GM23248 (cell line): ENCODE data around the gene RFC4. TPM values are rescaled to one million over a fixed set of nuclear protein-coding genes. Genes with fewer than 3 reads are reported as not detected.
"Not testable (repeated sequence)": the region's sequence is repeated elsewhere in the genome, so short reads cannot be mapped to it uniquely, and the experiment has no call there.

Experiments
- DNase-seq: peaks from one replicate; pipeline ENCODE4 v3.0.0-alpha.2; 2015
- H2AFZ ChIP-seq: fragments of 200-600 bp; sonication (generic); 2 replicates; pipeline ENCODE4 v1.6.1; 2016; ENCODE audit warnings: antibody characterized with exemption
- H3F3A ChIP-seq: fragments of 200-600 bp; sonication (generic); 2 replicates; pipeline ENCODE4 v1.6.1; 2016; ENCODE audit warnings: mild to moderate bottlenecking, antibody characterized with exemption, mixed run types; ENCODE audit not compliant: insufficient read depth
- H3K27ac ChIP-seq: fragments of 200-600 bp; sonication (generic); 2 replicates; pipeline ENCODE4 v1.5.1; 2016; ENCODE audit warnings: mild to moderate bottlenecking
- H3K27me3 ChIP-seq: fragments of 200-600 bp; sonication (generic); replicated peaks from 2 replicates; pipeline ENCODE4 v1.6.1; 2016; ENCODE audit warnings: mild to moderate bottlenecking; ENCODE audit not compliant: insufficient read depth
- H3K36me3 ChIP-seq: fragments of 200-600 bp; sonication (generic); 2 replicates; pipeline ENCODE4 v1.6.1; 2016; ENCODE audit warnings: low read depth, mild to moderate bottlenecking
- H3K4me1 ChIP-seq: fragments of 200-600 bp; sonication (generic); 2 replicates; pipeline ENCODE4 v1.6.1; 2016; ENCODE audit warnings: mild to moderate bottlenecking; ENCODE audit not compliant: insufficient read depth
- H3K4me2 ChIP-seq: fragments of 200-600 bp; sonication (generic); one replicate; pipeline ENCODE4 v1.6.1; 2016; ENCODE audit warnings: mild to moderate bottlenecking; ENCODE audit not compliant: unreplicated experiment
- H3K4me3 ChIP-seq: fragments of 200-600 bp; sonication (generic); 2 replicates; pipeline ENCODE4 v1.5.1; 2016; ENCODE audit warnings: mild to moderate bottlenecking
- H3K79me2 ChIP-seq: fragments of 200-600 bp; sonication (generic); 2 replicates; pipeline ENCODE4 v1.6.1; 2016; ENCODE audit warnings: mild to moderate bottlenecking; ENCODE audit not compliant: insufficient read depth
- H3K9ac ChIP-seq: fragments of 200-600 bp; sonication (generic); 2 replicates; pipeline ENCODE4 v1.6.1; 2016; ENCODE audit warnings: mild to moderate bottlenecking
- H3K9me2 ChIP-seq: fragments of 200-600 bp; sonication (generic); 2 replicates; pipeline ENCODE4 v1.6.1; 2016; ENCODE audit warnings: mixed run types, mild to moderate bottlenecking, moderate library complexity; ENCODE audit not compliant: insufficient read depth
- H3K9me3 ChIP-seq: fragments of 200-600 bp; sonication (generic); one replicate; pipeline ENCODE4 v1.6.1; 2017; ENCODE audit warnings: low read depth
- H4K20me1 ChIP-seq: fragments of 200-600 bp; sonication (generic); 2 replicates; pipeline ENCODE4 v1.6.0; 2016; ENCODE audit not compliant: insufficient read depth
- EZH2 ChIP-seq: fragments of 200-600 bp; sonication (generic); IDR thresholded peaks from 2 replicates; pipeline ENCODE4 v1.6.1; 2018; ENCODE audit warnings: antibody characterized with exemption, mild to moderate bottlenecking; ENCODE audit not compliant: insufficient read depth, poor library complexity, severe bottlenecking
- EZH2phosphoT487 ChIP-seq: fragments of 200-600 bp; sonication (generic); IDR thresholded peaks from 2 replicates; pipeline ENCODE4 v1.6.1; 2018; ENCODE audit warnings: antibody characterized with exemption, moderate library complexity, mild to moderate bottlenecking, low read depth; ENCODE audit not compliant: insufficient read depth
- WGBS, 2 experiments: methylation state at CpG; one replicate each; pipeline ENCODE4 v1.1.6; 2015 to 2017; ENCODE audit warnings: low lambda C conversion rate in 2 of 2, low coverage in 1 of 2; ENCODE audit errors: missing lambda C conversion rate in 2 of 2; 5-methylcytosine and 5-hydroxymethylcytosine counted together
- in situ Hi-C: fragments of 300-500 bp; cut with MboI; formaldehyde crosslinking; loops from 2 replicates; pipeline ENCODE4 v1.15.0; 2020
- polyA plus RNA-seq: library from polyadenylated mRNA; unstranded; fragments of >200 nt; fragmentation: Nextera tagmentation; extraction: Ambion mirVana; gene quantifications from 2 replicates; pipeline ENCODE4 v1.2.1, GENCODE V29; 2016
- total RNA-seq: library from RNA; depleted of rRNA; stranded (reverse); fragments of >200 nt; shearing (Covaris generic); gene quantifications from 2 replicates; pipeline ENCODE4 v1.2.3, GENCODE V29; 2014

Gene RFC4
- total and polyA plus RNA-seq, 2 experiments from 2014 or later = 16.2 to 22.8 TPM

DNA sequence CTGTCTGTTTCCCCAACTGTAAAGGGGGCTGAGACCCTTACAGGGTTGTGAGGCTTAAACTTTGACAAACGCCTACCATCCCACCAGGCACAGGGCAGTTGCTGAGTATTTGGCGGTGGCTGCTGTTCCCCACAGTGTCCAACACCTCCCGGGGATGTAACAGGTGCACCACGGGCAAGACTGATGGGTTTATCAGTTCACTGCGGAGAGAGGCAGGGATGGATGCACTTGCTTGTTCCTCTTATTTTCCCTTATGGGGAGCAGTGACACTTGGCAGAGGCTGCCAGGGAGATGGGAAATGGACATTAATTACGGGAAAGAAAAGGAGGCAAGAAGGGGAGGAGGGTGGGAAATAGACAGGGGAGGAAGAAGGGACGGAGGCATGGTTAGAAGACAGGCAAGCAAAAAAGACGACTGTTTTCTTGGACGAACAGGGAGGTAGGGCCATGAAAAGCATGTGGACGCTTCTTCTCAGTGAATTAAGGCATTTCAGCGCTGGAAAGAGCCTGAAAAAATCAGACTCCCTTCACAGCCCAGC, 19.7 kb upstream of the RFC4 start:
- TF ChIP-seq EZH2 (no peak), EZH2phosphoT487 (no peak)
- Histone ChIP-seq H4K20me1 (no peaks in the 10 kb centered on the region), H3K27ac (no peak overlapping the region), H2AFZ (peak overlapping the region; percentile 25; the same call in 1 of the 2 replicates), H3K9me3 (no peaks in the 10 kb centered on the region), H3K27me3 (peaks cover 34% of the 10 kb centered on the region), H3K4me2 (no peak overlapping the region), H3K79me2 (no peaks in the 10 kb centered on the region), H3K4me1 (peaks cover 11% of the 10 kb centered on the region), H3K36me3 (no peaks in the 10 kb centered on the region), H3F3A (peaks cover 7% of the 10 kb centered on the region; the same call in 1 of the 2 replicates), H3K9me2 (no peaks in the 10 kb centered on the region), H3K4me3 (no peak overlapping the region), H3K9ac (no peak overlapping the region)
- DNase-seq = no peak
- WGBS, 2 experiments = 33 to 34% methylated on average over 11 of the region's 11 CpGs
- in situ Hi-C loops = loop anchor here (25.0 kb wide), 2 partner anchors 486 to 861 kb away; no protein-coding TSS in a partner anchor

DNA sequence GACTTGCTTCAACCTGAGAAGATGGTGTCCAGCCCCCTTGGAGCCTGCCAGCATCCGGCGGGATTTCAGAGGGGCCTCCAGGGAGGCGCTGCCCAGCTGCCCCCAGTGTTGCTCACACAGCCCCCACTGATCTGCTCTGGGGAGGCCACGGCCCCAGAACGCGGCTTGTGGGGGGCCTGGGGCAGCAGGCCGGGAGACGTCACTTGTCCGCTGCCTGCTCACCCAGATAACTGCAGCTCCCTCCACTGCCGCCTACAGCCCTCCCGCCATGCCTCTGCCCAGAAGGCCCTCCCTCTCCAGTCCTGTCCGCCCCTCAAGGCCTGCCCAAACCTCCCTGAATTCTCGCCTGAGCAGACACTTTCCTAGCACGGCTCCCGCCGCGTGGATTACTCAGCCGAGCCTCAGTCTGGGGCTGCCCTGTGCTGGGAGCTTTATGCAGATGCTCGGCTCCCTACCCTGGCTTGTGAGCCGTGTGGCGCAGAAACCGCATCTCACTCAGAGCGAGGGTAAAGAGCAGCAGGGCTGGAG, 19.1 kb upstream of the RFC4 start:
- 12 to 16% methylated on average over 23 of the region's 23 CpGs for WGBS, 2 experiments
- no peak for TF ChIP-seq EZH2
- no peak for TF ChIP-seq EZH2phosphoT487
- H3K4me2 ChIP-seq = peak overlapping the region; percentile 21
- H4K20me1 ChIP-seq = no peaks in the 10 kb centered on the region
- H3K9me2 ChIP-seq = no peaks in the 10 kb centered on the region
- peaks cover 7% of the 10 kb centered on the region; the same call in 1 of the 2 replicates for H3F3A ChIP-seq
- DNase-seq = peak; percentile 83
- H3K36me3 ChIP-seq = no peaks in the 10 kb centered on the region
- no peak overlapping the region for H3K27ac ChIP-seq
- in situ Hi-C loops = loop anchor here (25.0 kb wide), 2 partner anchors 487 to 862 kb away; no protein-coding TSS in a partner anchor
- no peaks in the 10 kb centered on the region for H3K9me3 ChIP-seq
- H3K4me3 ChIP-seq = no peak overlapping the region
- H3K79me2 ChIP-seq = no peaks in the 10 kb centered on the region
- peaks cover 29% of the 10 kb centered on the region for H3K27me3 ChIP-seq
- no peak overlapping the region for H3K9ac ChIP-seq
- H3K4me1 ChIP-seq = peaks cover 11% of the 10 kb centered on the region
- peak overlapping the region; percentile 25; the same call in 1 of the 2 replicates for H2AFZ ChIP-seq

DNA sequence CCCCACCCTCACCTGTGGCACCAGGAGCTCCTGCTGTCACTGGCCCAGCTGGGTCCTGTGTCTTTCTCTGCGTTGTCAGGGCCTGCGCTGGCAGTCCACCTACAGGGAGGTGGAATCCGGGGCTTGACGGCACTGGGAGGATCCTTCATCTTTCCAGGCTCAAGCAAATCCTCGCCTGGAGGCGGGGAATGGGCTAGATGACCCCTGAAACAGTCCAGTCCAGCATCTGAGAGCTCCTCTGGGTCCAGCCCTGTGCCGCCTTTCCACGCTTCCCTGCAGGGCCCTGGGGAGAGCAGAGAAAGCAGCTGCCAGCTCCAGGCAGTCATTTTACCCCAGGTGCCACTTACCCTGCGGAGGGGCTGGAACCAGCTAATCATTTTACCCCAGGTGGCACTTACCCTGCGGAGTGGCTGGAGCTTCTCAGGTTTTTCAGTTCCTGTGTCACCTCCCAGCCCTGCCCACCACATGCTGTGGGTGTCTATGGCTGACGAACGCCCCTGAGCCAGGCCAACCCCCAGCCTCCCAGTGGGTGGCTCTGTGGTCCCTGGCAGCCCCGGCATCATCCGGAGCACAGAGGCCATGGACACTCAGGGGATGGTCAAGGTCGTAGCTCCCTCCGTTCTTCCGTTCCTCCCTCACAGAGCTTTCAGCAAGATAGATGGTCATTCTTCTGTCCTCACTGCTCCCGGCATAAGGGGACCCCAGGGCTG, 18.3 kb upstream of the RFC4 start:
- H3K79me2 ChIP-seq = no peaks in the 10 kb centered on the region
- H3F3A ChIP-seq = peaks cover 7% of the 10 kb centered on the region; the same call in 1 of the 2 replicates
- H3K4me2 ChIP-seq = no peak overlapping the region
- no peaks in the 10 kb centered on the region for H4K20me1 ChIP-seq
- H3K9me3 ChIP-seq = no peaks in the 10 kb centered on the region
- TF ChIP-seq EZH2 = no peak
- no peak for TF ChIP-seq EZH2phosphoT487
- no peak overlapping the region for H3K9ac ChIP-seq
- H3K9me2 ChIP-seq = no peaks in the 10 kb centered on the region
- H3K27ac ChIP-seq = no peak overlapping the region
- H2AFZ ChIP-seq = no peak overlapping the region
- peaks cover 11% of the 10 kb centered on the region for H3K4me1 ChIP-seq
- in situ Hi-C loops = loop anchor here (25.0 kb wide), 3 partner anchors 488 to 863 kb away; no protein-coding TSS in a partner anchor
- peaks cover 21% of the 10 kb centered on the region for H3K27me3 ChIP-seq
- WGBS, 2 experiments = 46 to 51% methylated on average over 18 of the region's 18 CpGs
- DNase-seq = no peak
- H3K4me3 ChIP-seq = no peak overlapping the region
- H3K36me3 ChIP-seq = no peaks in the 10 kb centered on the region

DNA sequence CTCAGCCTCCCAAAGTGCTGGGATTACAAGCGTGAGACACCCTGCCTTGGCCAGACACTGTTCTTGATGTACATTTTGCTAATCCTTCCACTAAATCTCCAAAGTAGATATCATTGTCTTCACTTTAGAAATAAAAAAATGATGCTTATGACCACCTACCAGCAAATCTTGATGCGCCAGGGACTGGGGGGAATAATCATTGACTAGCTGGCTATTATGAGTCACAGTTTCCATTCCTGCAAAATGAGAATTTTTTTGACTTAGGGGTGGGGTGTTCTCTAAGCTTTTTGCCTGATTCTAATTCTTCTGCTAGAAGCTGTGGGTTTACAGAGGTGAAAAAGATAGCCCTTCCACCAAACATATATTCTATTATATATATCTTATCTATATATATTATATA, 17.1 kb upstream of the RFC4 start:
- TF ChIP-seq EZH2phosphoT487 (no peak), EZH2 (no peak)
- peaks cover 10% of the 10 kb centered on the region for H3K27me3 ChIP-seq
- H3K9ac ChIP-seq = no peak overlapping the region
- no peaks in the 10 kb centered on the region for H3K9me2 ChIP-seq
- peaks cover 11% of the 10 kb centered on the region for H3K4me1 ChIP-seq
- peaks cover 7% of the 10 kb centered on the region; the same call in 1 of the 2 replicates for H3F3A ChIP-seq
- no peaks in the 10 kb centered on the region for H3K79me2 ChIP-seq
- 67 to 72% methylated on average over 2 of the region's 2 CpGs for WGBS, 2 experiments
- no peaks in the 10 kb centered on the region for H4K20me1 ChIP-seq
- no peak overlapping the region for H3K4me2 ChIP-seq
- DNase-seq = peak; percentile 47
- H2AFZ ChIP-seq = no peak overlapping the region
- H3K36me3 ChIP-seq = no peaks in the 10 kb centered on the region
- in situ Hi-C loops = loop anchor here (25.0 kb wide), 1 partner anchor 836 kb away; no protein-coding TSS in a partner anchor
- no peaks in the 10 kb centered on the region for H3K9me3 ChIP-seq
- no peak overlapping the region for H3K27ac ChIP-seq
- H3K4me3 ChIP-seq = no peak overlapping the region

DNA sequence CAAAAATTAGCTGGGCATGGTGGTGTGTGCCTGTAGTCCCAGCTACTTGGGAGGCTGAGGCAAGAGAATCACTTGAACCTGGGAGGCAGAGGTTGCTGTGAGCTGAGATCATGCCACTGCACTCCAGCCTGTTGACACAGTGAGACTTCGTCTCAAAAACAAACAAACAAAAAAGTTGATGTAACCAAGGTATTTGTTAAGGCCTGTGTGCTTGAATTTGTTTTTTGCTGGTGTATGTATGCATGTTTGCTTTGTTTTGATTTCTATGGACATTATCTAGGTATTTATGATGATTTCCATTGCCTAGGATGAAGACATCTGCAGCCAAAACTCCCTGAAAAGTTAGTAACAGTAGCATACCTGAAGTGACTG, 16.1 kb upstream of the RFC4 start:
- H3K9ac ChIP-seq, H3K9me3 ChIP-seq, DNase-seq, H3F3A ChIP-seq, H3K27me3 ChIP-seq, H3K36me3 ChIP-seq, H3K79me2 ChIP-seq, H4K20me1 ChIP-seq, H3K9me2 ChIP-seq: not testable (repeated sequence)
- H3K4me2 ChIP-seq = peak overlapping the region; percentile 84
- WGBS, 2 experiments = 81 to 84% methylated on average over 1 of the region's 1 CpG
- H3K27ac ChIP-seq = peak overlapping the region; percentile 45
- H2AFZ ChIP-seq = peak overlapping the region; percentile 76; the same call in 1 of the 2 replicates
- H3K4me1 ChIP-seq = peaks cover 11% of the 10 kb centered on the region
- H3K4me3 ChIP-seq = peak overlapping the region; percentile 52; the same call in 1 of the 2 replicates
- in situ Hi-C loops = loop anchor here (25.0 kb wide), 1 partner anchor 835 kb away; no protein-coding TSS in a partner anchor
